ENCODE results near the gene SLC6A9.

Gene SLC6A9

GRCh38 chr1:43992232-43992995 lies 38.8 kb downstream of the SLC6A9 start:
- H3K36me3 Mint-ChIP-seq (ENCODE audit: low read depth) = no peaks in the 10 kb centered on the region
- peaks cover 13% of the 10 kb centered on the region for H3K4me1 Mint-ChIP-seq (ENCODE audit: low read depth)
- H3K27ac Mint-ChIP-seq = no peak overlapping the region
- H3K9me3 Mint-ChIP-seq = no peaks in the 10 kb centered on the region
- peak overlapping the region; percentile 85 for H3K4me3 Mint-ChIP-seq
- no peaks in the 10 kb centered on the region for H3K27me3 Mint-ChIP-seq

GRCh38 chr1:43991476-43992231 lies 39.6 kb downstream of the SLC6A9 start, which contains the start of gene CCDC24:
Gene CCDC24 (plus strand): TSS chr1:43991599. CDS start chr1:43991879, 280 bp downstream.
- peaks cover 13% of the 10 kb centered on the region for H3K4me1 Mint-ChIP-seq (ENCODE audit: low read depth)
- H3K27me3 Mint-ChIP-seq = no peaks in the 10 kb centered on the region
- H3K36me3 Mint-ChIP-seq (ENCODE audit: low read depth) = no peaks in the 10 kb centered on the region
- no peaks in the 10 kb centered on the region for H3K9me3 Mint-ChIP-seq
- H3K27ac Mint-ChIP-seq = peak within 1 kb of the TSS; percentile 63
- H3K4me3 Mint-ChIP-seq = peak within 1 kb of the TSS; percentile 85

GRCh38 chr1:43991200-43991475 lies 40.1 kb downstream of the SLC6A9 start:
- H3K36me3 Mint-ChIP-seq (ENCODE audit: low read depth) = no peaks in the 10 kb centered on the region
- H3K4me3 Mint-ChIP-seq = peak overlapping the region; percentile 85
- peaks cover 13% of the 10 kb centered on the region for H3K4me1 Mint-ChIP-seq (ENCODE audit: low read depth)
- no peaks in the 10 kb centered on the region for H3K9me3 Mint-ChIP-seq
- no peaks in the 10 kb centered on the region for H3K27me3 Mint-ChIP-seq
- no peak overlapping the region for H3K27ac Mint-ChIP-seq

- Mint-ChIP-seq H3K27me3 (no peaks in the 10 kb centered on the region), H3K27ac (no peak overlapping the region), H3K4me1 (ENCODE audit: low read depth) (peaks cover 13% of the 10 kb centered on the region), H3K36me3 (ENCODE audit: low read depth) (no peaks in the 10 kb centered on the region), H3K4me3 (peak overlapping the region; percentile 85), H3K9me3 (no peaks in the 10 kb centered on the region)
Observed at GRCh38 chr1:43990271-43991199, 40.7 kb downstream of the SLC6A9 start.

GRCh38 chr1:43987159-43987902 lies 43.9 kb downstream of the SLC6A9 start:
- Mint-ChIP-seq H3K4me1 (ENCODE audit: low read depth) (peaks cover 8% of the 10 kb centered on the region), H3K4me3 (no peak overlapping the region), H3K9me3 (no peaks in the 10 kb centered on the region), H3K36me3 (ENCODE audit: low read depth) (peaks cover 12% of the 10 kb centered on the region), H3K27ac (no peak overlapping the region), H3K27me3 (no peaks in the 10 kb centered on the region)

- Mint-ChIP-seq H3K4me3 (no peak overlapping the region), H3K36me3 (ENCODE audit: low read depth) (peaks cover 12% of the 10 kb centered on the region)
Observed at GRCh38 chr1:43986712-43987111, 44.5 kb downstream of the SLC6A9 start.

GRCh38 chr1:43985984-43986595 lies 45.2 kb downstream of the SLC6A9 start:
- Mint-ChIP-seq H3K27ac (no peak overlapping the region), H3K27me3 (no peaks in the 10 kb centered on the region), H3K9me3 (no peaks in the 10 kb centered on the region), H3K36me3 (ENCODE audit: low read depth) (peaks cover 12% of the 10 kb centered on the region), H3K4me3 (no peak overlapping the region), H3K4me1 (ENCODE audit: low read depth) (peaks cover 3% of the 10 kb centered on the region)

More at GRCh38 chr1:43986712-43987111, 44.5 kb downstream of the SLC6A9 start:
- Mint-ChIP-seq H3K27ac (no peak overlapping the region), H3K9me3 (no peaks in the 10 kb centered on the region), H3K27me3 (no peaks in the 10 kb centered on the region), H3K4me1 (ENCODE audit: low read depth) (peaks cover 5% of the 10 kb centered on the region)

GRCh38 chr1:43984855-43985254 lies 46.4 kb downstream of the SLC6A9 start:
- Mint-ChIP-seq H3K4me1 (ENCODE audit: low read depth) (peaks cover 8% of the 10 kb centered on the region), H3K9me3 (no peaks in the 10 kb centered on the region), H3K4me3 (no peak overlapping the region), H3K27ac (no peak overlapping the region), H3K36me3 (ENCODE audit: low read depth) (peaks cover 17% of the 10 kb centered on the region), H3K27me3 (no peaks in the 10 kb centered on the region)

GRCh38 chr1:43983253-43983899 lies 47.9 kb downstream of the SLC6A9 start:
- Mint-ChIP-seq H3K4me3 (no peak overlapping the region), H3K27me3 (no peaks in the 10 kb centered on the region), H3K27ac (no peak overlapping the region), H3K9me3 (no peaks in the 10 kb centered on the region), H3K4me1 (ENCODE audit: low read depth) (peaks cover 13% of the 10 kb centered on the region), H3K36me3 (ENCODE audit: low read depth) (peaks cover 21% of the 10 kb centered on the region)

GRCh38 chr1:43982808-43983207 lies 48.5 kb downstream of the SLC6A9 start:
- peaks cover 27% of the 10 kb centered on the region for H3K36me3 Mint-ChIP-seq (ENCODE audit: low read depth)
- no peaks in the 10 kb centered on the region for H3K9me3 Mint-ChIP-seq
- no peak overlapping the region for H3K4me3 Mint-ChIP-seq
- H3K27me3 Mint-ChIP-seq = no peaks in the 10 kb centered on the region
- H3K27ac Mint-ChIP-seq = no peak overlapping the region
- peaks cover 19% of the 10 kb centered on the region for H3K4me1 Mint-ChIP-seq (ENCODE audit: low read depth)

- peaks cover 25% of the 10 kb centered on the region for H3K4me1 Mint-ChIP-seq (ENCODE audit: low read depth)
- no peak overlapping the region for H3K27ac Mint-ChIP-seq
- H3K9me3 Mint-ChIP-seq = no peaks in the 10 kb centered on the region
- no peaks in the 10 kb centered on the region for H3K27me3 Mint-ChIP-seq
- peaks cover 32% of the 10 kb centered on the region for H3K36me3 Mint-ChIP-seq (ENCODE audit: low read depth)
- no peak overlapping the region for H3K4me3 Mint-ChIP-seq
Observed at GRCh38 chr1:43982241-43982640, 49.0 kb downstream of the SLC6A9 start.

- no peaks in the 10 kb centered on the region for H3K27me3 Mint-ChIP-seq
- no peak overlapping the region for H3K4me3 Mint-ChIP-seq
Observed at GRCh38 chr1:43981636-43982035, 49.6 kb downstream of the SLC6A9 start.

GRCh38 chr1:43981135-43981491 lies 50.1 kb downstream of the SLC6A9 start:
- H3K36me3 Mint-ChIP-seq (ENCODE audit: low read depth) = peaks cover 44% of the 10 kb centered on the region
- no peak overlapping the region for H3K27ac Mint-ChIP-seq
- peaks cover 36% of the 10 kb centered on the region for H3K4me1 Mint-ChIP-seq (ENCODE audit: low read depth)
- no peaks in the 10 kb centered on the region for H3K9me3 Mint-ChIP-seq
- no peaks in the 10 kb centered on the region for H3K27me3 Mint-ChIP-seq
- H3K4me3 Mint-ChIP-seq = peak overlapping the region; percentile 93

More at GRCh38 chr1:43981636-43982035, 49.6 kb downstream of the SLC6A9 start:
- Mint-ChIP-seq H3K27ac (no peak overlapping the region), H3K4me1 (ENCODE audit: low read depth) (peaks cover 31% of the 10 kb centered on the region), H3K36me3 (ENCODE audit: low read depth) (peaks cover 38% of the 10 kb centered on the region), H3K9me3 (no peaks in the 10 kb centered on the region)
